ENCODE data around the gene CNBD2.
"Not testable (repeated sequence)": the region's sequence is repeated elsewhere in the genome, so short reads cannot be mapped to it uniquely, and the experiment has no call there.

CNBD2 gene

DNA sequence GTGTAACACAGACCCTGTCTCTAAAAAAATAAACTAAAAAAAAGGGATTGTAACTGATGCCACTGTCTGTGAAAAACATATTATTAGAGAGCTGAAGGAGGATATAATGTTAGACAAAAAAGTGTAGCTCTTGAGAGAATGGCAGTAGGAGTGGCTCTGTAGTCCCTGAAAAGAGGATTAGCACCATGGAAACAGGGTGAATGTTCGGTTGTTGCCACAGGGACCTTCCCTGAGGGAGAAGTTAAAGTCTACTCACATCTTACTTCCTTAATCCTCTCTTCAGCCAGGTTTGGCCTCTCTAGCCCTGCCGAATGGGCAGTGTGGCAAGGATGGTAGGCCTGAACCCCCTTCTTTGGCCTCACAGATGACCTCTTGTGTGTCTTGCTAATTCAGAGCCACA is 26.1 kb upstream of the CNBD2 start:
- TF ChIP-seq, protein P1, sequence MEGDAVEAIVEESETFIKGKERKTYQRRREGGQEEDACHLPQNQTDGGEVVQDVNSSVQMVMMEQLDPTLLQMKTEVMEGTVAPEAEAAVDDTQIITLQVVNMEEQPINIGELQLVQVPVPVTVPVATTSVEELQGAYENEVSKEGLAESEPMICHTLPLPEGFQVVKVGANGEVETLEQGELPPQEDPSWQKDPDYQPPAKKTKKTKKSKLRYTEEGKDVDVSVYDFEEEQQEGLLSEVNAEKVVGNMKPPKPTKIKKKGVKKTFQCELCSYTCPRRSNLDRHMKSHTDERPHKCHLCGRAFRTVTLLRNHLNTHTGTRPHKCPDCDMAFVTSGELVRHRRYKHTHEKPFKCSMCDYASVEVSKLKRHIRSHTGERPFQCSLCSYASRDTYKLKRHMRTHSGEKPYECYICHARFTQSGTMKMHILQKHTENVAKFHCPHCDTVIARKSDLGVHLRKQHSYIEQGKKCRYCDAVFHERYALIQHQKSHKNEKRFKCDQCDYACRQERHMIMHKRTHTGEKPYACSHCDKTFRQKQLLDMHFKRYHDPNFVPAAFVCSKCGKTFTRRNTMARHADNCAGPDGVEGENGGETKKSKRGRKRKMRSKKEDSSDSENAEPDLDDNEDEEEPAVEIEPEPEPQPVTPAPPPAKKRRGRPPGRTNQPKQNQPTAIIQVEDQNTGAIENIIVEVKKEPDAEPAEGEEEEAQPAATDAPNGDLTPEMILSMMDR (IDR thresholded peaks at IDR 0.05; ENCODE audit: low read depth, low read length): no peak
- peaks cover 28% of the 10 kb centered on the region for H3K36me3 ChIP-seq

DNA sequence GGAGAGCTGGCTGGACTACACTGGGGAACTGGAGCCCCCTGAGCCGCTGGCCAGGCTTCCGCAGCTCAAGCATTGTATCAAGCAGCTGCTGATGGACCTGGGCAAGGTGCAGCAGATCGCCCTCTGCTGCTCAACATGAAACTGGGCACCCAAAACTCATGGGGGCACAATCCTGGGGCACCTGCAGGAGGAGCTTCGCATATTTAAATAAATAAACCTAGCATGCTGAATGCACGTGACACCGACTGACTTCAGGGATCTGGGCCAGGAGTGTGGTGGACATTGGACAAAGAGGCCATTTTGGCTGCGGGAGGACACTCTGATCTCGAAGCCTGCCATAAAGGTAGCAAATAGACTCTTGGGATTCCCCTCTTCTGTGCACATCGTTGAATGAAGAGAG is 20.9 kb upstream of the CNBD2 start:
- Histone ChIP-seq H3K36me3 (peaks cover 18% of the 10 kb centered on the region), H3K27me3 (no peaks in the 10 kb centered on the region), H3K9me3 (no peaks in the 10 kb centered on the region), H3K4me1 (no peaks in the 10 kb centered on the region), H3K4me3 (ENCODE audit: low read depth, low read length) (no peak overlapping the region)
- TF ChIP-seq, protein P1 (IDR thresholded peaks at IDR 0.05; ENCODE audit: low read depth, low read length): peak; percentile 60
- DNase-seq: peak; percentile 40

More for the DNA sequence above, 26.1 kb upstream of the CNBD2 start:
- no peak for DNase-seq
- Histone ChIP-seq H3K4me1 (no peaks in the 10 kb centered on the region), H3K9me3 (no peaks in the 10 kb centered on the region), H3K27me3 (no peaks in the 10 kb centered on the region), H3K4me3 (ENCODE audit: low read depth, low read length) (no peak overlapping the region)

DNA sequence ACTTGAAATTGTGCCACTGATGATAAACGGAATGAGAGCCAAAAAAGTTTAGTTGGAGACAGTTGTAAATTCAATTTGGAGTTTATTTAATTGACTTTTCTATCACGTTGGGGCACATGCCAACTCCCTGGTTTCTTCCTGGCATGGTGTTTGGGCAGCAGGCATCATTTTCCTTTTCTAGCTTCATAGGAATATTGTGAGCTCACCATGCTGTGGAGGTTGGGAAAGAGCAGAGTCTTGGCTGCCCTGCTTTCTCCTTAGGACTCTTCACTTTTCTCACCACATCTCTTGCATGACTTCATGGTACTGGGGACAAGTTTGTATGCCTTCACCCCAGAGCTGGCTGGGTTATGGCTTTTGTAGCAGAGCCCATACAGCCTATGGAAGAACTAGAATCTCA is 20.5 kb upstream of the CNBD2 start:
- H3K4me3 ChIP-seq (ENCODE audit: low read depth, low read length): no peak overlapping the region
- H3K27me3 ChIP-seq: no peaks in the 10 kb centered on the region
- no peak for DNase-seq
- peaks cover 18% of the 10 kb centered on the region for H3K36me3 ChIP-seq
- no peaks in the 10 kb centered on the region for H3K4me1 ChIP-seq
- TF ChIP-seq, protein P1 (IDR thresholded peaks at IDR 0.05; ENCODE audit: low read depth, low read length): no peak
- no peaks in the 10 kb centered on the region for H3K9me3 ChIP-seq

DNA sequence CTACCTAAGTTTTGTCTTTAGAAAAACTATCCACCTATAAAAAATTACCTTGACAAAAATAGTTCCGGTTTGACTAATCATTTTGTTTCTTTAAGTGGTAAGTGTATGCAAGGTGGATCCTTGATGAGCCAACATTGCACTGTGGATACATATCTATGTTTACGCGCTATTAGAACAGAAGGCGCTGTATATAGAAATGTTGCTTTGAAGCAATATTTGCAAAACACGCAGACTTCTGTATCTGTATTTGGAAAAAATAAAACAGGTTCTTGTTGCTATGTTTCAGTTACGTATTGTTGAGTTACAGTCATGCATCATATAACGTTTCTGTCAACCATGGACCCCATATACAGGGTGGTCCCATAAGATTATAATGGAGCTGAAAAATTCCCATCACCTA is 18.3 kb upstream of the CNBD2 start:
- H3K4me3 ChIP-seq (ENCODE audit: low read depth, low read length): no peak overlapping the region
- DNase-seq: no peak
- no peaks in the 10 kb centered on the region for H3K4me1 ChIP-seq
- no peaks in the 10 kb centered on the region for H3K9me3 ChIP-seq
- TF ChIP-seq, protein P1 (IDR thresholded peaks at IDR 0.05; ENCODE audit: low read depth, low read length): no peak
- peaks cover 25% of the 10 kb centered on the region for H3K36me3 ChIP-seq
- H3K27me3 ChIP-seq: no peaks in the 10 kb centered on the region

DNA sequence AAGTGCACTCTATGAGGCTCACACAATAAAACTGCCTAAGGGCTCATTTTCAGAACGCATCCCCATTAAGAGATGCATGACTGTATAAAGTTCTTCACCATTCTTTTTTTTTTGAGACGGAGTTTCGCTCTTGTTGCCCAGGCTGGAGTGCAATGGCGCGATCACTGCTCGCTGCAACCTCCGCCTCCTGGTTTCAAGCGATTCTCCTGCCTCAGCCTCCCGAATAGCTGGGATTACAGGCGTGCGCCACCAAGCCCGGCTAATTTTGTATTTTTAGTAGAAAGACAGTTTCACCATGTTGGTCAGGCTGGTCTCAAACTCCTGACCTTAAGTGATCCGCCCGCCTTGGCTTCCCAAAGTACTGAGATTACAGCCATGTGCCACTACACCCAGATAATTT is 16.3 kb upstream of the CNBD2 start:
- not testable (repeated sequence) for H3K4me3 ChIP-seq (ENCODE audit: low read depth, low read length); H3K27me3 ChIP-seq; DNase-seq; H3K4me1 ChIP-seq; H3K9me3 ChIP-seq
- peaks cover 20% of the 10 kb centered on the region for H3K36me3 ChIP-seq

DNA sequence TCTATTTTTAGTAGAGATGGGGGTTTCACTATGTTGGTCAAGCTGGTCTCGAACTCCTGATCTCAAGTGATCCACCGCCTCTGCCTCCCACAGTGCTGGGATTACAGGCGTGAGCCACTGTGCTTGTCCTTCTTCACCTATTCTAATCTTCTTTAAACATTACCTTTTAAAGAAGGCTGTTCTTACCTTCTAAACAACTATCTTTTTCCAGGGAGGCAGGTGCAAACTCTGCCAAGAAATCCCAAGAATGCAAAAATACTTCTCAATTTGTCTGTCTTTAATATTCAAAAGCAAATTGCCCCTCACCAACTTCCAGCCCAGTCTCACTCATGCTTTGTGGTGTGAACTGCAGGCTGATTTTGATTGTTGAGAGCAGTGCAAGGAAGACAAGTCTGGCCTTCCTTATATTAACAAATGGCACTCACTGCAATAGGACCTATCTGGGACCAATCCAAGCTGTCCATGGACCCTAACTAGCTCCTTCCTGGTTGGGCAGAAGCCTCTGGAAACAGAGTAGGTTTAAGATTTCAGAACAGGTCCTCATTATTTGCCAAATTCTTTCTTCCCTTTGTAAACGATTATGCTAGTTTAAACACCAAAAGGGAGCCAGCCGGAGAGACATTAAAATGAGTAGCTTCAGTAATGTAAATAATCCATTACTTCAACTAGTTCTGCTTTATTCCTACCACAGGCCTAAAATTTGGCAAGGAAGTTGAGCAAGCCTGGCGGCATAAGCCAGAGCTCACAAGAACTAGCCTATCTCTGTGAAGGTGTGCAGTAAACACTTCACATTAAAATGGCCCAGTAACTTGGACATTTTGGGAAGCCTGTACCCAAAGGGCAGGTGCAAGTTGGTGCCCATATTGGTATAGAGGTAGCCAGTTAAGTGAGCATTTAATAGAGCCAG is 15.7 kb upstream of the CNBD2 start:
- DNase-seq: no peak

More for the DNA sequence above, 15.7 kb upstream of the CNBD2 start:
- Histone ChIP-seq H3K36me3 (peaks cover 17% of the 10 kb centered on the region), H3K27me3 (no peaks in the 10 kb centered on the region), H3K4me3 (ENCODE audit: low read depth, low read length) (peak overlapping the region; percentile 96), H3K9me3 (no peaks in the 10 kb centered on the region), H3K4me1 (no peaks in the 10 kb centered on the region)
- TF ChIP-seq, protein P1 (IDR thresholded peaks at IDR 0.05; ENCODE audit: low read depth, low read length): no peak
